22Rv1 (cell line): ENCODE data around the gene SNX4.

Experiments
- ZFX ChIP-seq: fragments of 450-650 bp; IDR thresholded peaks from 2 replicates; pipeline ENCODE4 v1.6.1; 2017; ENCODE audit warnings: antibody characterized with exemption, borderline replicate concordance
- TF ChIP-seq, protein P1 (sequence below): fragments of 450-650 bp; IDR thresholded peaks from 2 replicates; pipeline ENCODE4 v1.5.1; 2017; ENCODE audit warnings: mild to moderate bottlenecking

- TF ChIP-seq, protein P1, sequence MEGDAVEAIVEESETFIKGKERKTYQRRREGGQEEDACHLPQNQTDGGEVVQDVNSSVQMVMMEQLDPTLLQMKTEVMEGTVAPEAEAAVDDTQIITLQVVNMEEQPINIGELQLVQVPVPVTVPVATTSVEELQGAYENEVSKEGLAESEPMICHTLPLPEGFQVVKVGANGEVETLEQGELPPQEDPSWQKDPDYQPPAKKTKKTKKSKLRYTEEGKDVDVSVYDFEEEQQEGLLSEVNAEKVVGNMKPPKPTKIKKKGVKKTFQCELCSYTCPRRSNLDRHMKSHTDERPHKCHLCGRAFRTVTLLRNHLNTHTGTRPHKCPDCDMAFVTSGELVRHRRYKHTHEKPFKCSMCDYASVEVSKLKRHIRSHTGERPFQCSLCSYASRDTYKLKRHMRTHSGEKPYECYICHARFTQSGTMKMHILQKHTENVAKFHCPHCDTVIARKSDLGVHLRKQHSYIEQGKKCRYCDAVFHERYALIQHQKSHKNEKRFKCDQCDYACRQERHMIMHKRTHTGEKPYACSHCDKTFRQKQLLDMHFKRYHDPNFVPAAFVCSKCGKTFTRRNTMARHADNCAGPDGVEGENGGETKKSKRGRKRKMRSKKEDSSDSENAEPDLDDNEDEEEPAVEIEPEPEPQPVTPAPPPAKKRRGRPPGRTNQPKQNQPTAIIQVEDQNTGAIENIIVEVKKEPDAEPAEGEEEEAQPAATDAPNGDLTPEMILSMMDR = no peak
- no peak for TF ChIP-seq ZFX
Observed at GRCh38 chr3:125460233-125460632, 59.8 kb downstream of the SNX4 start.
